ENCODE results near the gene SELENOO. TPM values are rescaled to one million over a fixed set of nuclear protein-coding genes. Genes with fewer than 3 reads are reported as not detected.

Gene SELENOO
- total RNA-seq, 1 experiment from 2014 or later = 32.8 TPM

DNA sequence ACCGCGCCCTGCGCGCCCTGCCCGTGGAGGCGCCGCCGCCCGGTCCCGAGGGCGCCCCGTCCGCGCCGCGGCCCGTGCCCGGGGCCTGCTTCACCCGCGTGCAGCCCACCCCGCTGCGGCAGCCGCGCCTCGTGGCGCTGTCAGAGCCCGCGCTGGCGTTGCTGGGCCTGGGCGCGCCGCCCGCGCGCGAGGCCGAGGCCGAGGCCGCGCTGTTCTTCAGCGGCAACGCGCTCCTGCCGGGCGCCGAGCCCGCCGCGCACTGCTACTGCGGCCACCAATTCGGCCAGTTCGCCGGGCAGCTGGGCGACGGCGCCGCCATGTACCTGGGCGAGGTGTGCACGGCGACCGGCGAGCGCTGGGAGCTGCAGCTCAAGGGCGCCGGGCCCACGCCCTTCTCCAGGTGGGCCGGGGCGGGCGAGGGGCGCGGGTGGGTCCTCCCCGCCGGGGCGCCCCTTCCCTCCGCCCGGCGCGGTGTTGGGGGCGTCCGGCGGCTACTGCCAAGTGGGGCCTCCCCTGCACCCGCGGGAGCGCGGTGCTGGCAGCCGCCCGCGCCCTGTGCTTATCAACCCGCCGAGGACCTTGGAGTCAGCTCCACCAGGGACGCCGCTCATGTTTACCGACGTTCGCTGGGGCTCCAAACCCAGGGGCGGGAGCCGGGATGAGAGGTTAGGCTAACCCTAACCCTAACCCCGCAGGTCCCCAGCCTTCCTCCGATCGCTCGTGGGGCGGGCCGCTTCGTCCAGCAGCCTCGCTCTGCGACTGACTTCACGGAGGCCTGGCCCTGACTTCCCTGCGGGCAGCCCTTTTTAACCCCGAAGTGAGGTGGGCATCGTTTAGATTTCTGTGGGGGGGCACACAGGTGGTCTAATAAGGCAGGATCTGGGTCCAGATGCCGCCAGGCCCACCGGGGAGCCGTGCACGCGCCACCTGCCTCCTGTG, 649 bp downstream of the SELENOO start:
- BruUV-seq (replicated peaks) = no TSS peak
- H3K9ac ChIP-seq (ENCODE audit: low read length) = peak overlapping the region; percentile 73
- ATAC-seq (peak; percentile 25), DNase-seq (no peak)
- H4K20me1 ChIP-seq (ENCODE audit: low read length) = no peaks in the 10 kb centered on the region
- peak overlapping the region; percentile 97 for H3K4me2 ChIP-seq (ENCODE audit: low read length)
- no peak overlapping the region for H3K27ac ChIP-seq (ENCODE audit: low read length)
- no peaks in the 10 kb centered on the region for H3K36me3 ChIP-seq (ENCODE audit: low read depth, low read length)
- TF ChIP-seq EZH2 (IDR thresholded peaks at IDR 0.05; ENCODE audit: low read length, unreplicated experiment) (no peak), EZH2phosphoT487 (IDR thresholded peaks at IDR 0.05; ENCODE audit: borderline replicate concordance, low read length) (no peak)
- no peaks in the 10 kb centered on the region for H3F3A ChIP-seq (ENCODE audit: low read length, unreplicated experiment)
- no peaks in the 10 kb centered on the region for H3K9me2 ChIP-seq (replicated peaks; ENCODE audit: low read length)
- H2AFZ ChIP-seq (ENCODE audit: low read length) = peak overlapping the region; percentile 10; the same call in 1 of the 2 replicates
- CTCF ChIA-PET = no interaction called here
- no peaks in the 10 kb centered on the region for H3K27me3 ChIP-seq (ENCODE audit: low read length)
- intact Hi-C loops (cut with micrococcal nuclease) = no loop called here
- peaks cover 3% of the 10 kb centered on the region for H3K4me1 ChIP-seq (ENCODE audit: insufficient read depth, low read length)
- peak overlapping the region; percentile 89 for H3K4me3 ChIP-seq (ENCODE audit: low read length)
- H3K9me3 ChIP-seq (ENCODE audit: low read length) = no peaks in the 10 kb centered on the region
- POLR2A ChIA-PET (ENCODE audit: unreplicated experiment) = no interaction called here
- peaks cover 25% of the 10 kb centered on the region for H3K79me2 ChIP-seq (ENCODE audit: low read length)

DNA sequence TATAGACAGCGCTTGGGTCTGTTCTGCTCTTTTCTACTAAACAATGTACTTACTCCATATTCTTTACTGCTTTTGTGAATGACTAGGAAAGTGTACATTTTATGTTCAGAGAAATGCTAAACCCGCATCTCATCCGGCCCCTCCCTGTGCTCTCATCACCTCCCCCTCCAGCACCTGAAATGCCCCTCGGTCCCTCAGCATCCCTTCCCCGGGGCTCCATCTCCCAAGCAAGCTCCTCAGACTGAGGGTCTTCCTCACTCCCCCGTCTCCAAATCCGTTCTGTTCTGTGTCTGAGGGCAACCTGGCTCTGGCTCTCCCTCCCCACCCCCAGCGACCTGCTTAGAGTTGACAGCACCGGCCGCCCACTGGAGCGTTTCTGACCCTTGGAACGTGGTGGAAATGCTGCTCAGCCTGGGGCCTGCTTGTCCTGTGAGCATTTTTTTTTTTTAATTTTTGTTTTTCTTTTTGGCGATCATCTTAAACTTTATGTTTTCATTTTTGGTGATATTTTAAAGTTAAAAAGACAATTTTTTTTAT, 1.4 kb downstream of the SELENOO start:
- no peaks in the 10 kb centered on the region for H4K20me1 ChIP-seq (ENCODE audit: low read length)
- no peak overlapping the region for H2AFZ ChIP-seq (ENCODE audit: low read length)
- no peak overlapping the region for H3K27ac ChIP-seq (ENCODE audit: low read length)
- H3K27me3 ChIP-seq (ENCODE audit: low read length) = no peaks in the 10 kb centered on the region
- H3F3A ChIP-seq (ENCODE audit: low read length, unreplicated experiment) = no peaks in the 10 kb centered on the region
- no peaks in the 10 kb centered on the region for H3K36me3 ChIP-seq (ENCODE audit: low read depth, low read length)
- DNase-seq = no peak
- POLR2A ChIA-PET (ENCODE audit: unreplicated experiment) = no interaction called here
- ATAC-seq = no peak
- no peaks in the 10 kb centered on the region for H3K9me2 ChIP-seq (replicated peaks; ENCODE audit: low read length)
- intact Hi-C loops (cut with micrococcal nuclease) = no loop called here
- H3K79me2 ChIP-seq (ENCODE audit: low read length) = peaks cover 25% of the 10 kb centered on the region
- peak overlapping the region; percentile 73 for H3K9ac ChIP-seq (ENCODE audit: low read length)
- CTCF ChIA-PET = no interaction called here
- TF ChIP-seq, protein P1, sequence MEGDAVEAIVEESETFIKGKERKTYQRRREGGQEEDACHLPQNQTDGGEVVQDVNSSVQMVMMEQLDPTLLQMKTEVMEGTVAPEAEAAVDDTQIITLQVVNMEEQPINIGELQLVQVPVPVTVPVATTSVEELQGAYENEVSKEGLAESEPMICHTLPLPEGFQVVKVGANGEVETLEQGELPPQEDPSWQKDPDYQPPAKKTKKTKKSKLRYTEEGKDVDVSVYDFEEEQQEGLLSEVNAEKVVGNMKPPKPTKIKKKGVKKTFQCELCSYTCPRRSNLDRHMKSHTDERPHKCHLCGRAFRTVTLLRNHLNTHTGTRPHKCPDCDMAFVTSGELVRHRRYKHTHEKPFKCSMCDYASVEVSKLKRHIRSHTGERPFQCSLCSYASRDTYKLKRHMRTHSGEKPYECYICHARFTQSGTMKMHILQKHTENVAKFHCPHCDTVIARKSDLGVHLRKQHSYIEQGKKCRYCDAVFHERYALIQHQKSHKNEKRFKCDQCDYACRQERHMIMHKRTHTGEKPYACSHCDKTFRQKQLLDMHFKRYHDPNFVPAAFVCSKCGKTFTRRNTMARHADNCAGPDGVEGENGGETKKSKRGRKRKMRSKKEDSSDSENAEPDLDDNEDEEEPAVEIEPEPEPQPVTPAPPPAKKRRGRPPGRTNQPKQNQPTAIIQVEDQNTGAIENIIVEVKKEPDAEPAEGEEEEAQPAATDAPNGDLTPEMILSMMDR (conservative IDR thresholded peaks at IDR 0.05; ENCODE audit: low read depth, low read length) = no peak
- TF ChIP-seq EZH2phosphoT487 (IDR thresholded peaks at IDR 0.05; ENCODE audit: borderline replicate concordance, low read length) = no peak
- no peak for TF ChIP-seq EZH2 (IDR thresholded peaks at IDR 0.05; ENCODE audit: low read length, unreplicated experiment)
- H3K4me2 ChIP-seq (ENCODE audit: low read length) = peak overlapping the region; percentile 97
- H3K9me3 ChIP-seq (ENCODE audit: low read length) = no peaks in the 10 kb centered on the region
- H3K4me3 ChIP-seq (ENCODE audit: low read length) = peak overlapping the region; percentile 89
- peaks cover 3% of the 10 kb centered on the region for H3K4me1 ChIP-seq (ENCODE audit: insufficient read depth, low read length)
- no TSS peak for BruUV-seq (replicated peaks)

DNA sequence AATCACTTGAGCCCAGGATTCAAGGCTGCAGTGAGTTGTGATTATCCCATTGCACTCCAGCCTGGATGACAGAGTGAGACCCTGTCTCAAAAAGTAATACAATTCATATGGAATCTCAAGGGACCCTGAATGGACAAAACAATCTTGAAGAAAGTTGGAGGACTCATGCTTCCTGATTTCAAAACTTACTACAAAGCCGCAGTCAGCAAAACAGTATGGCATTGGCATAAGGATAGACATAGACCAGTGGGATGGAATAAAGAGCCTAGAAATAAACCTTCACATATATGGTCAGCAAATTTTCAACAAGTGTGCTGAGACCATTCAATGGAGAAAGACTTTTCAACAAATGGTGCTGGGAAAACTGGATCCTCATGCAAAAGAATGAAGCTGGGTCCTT, 2.5 kb downstream of the SELENOO start:
- no peaks in the 10 kb centered on the region for H3K36me3 ChIP-seq (ENCODE audit: low read depth, low read length)
- H3K4me3 ChIP-seq (ENCODE audit: low read length) = no peak overlapping the region
- no peaks in the 10 kb centered on the region for H3K9me3 ChIP-seq (ENCODE audit: low read length)
- no peak overlapping the region for H3K9ac ChIP-seq (ENCODE audit: low read length)
- intact Hi-C loops (cut with micrococcal nuclease) = no loop called here
- DNase-seq = no peak
- no peaks in the 10 kb centered on the region for H3F3A ChIP-seq (ENCODE audit: low read length, unreplicated experiment)
- no peak for ATAC-seq
- H3K79me2 ChIP-seq (ENCODE audit: low read length) = peaks cover 25% of the 10 kb centered on the region
- H4K20me1 ChIP-seq (ENCODE audit: low read length) = no peaks in the 10 kb centered on the region
- no peaks in the 10 kb centered on the region for H3K27me3 ChIP-seq (ENCODE audit: low read length)
- H3K9me2 ChIP-seq (replicated peaks; ENCODE audit: low read length) = no peaks in the 10 kb centered on the region
- H2AFZ ChIP-seq (ENCODE audit: low read length) = no peak overlapping the region
- no peak overlapping the region for H3K4me2 ChIP-seq (ENCODE audit: low read length)
- ChIA-PET CTCF (no interaction called here), POLR2A (ENCODE audit: unreplicated experiment) (no interaction called here)
- BruUV-seq (replicated peaks) = no TSS peak
- TF ChIP-seq EZH2phosphoT487 (IDR thresholded peaks at IDR 0.05; ENCODE audit: borderline replicate concordance, low read length) = no peak
- TF ChIP-seq, protein P1 (conservative IDR thresholded peaks at IDR 0.05; ENCODE audit: low read depth, low read length) = no peak
- TF ChIP-seq EZH2 (IDR thresholded peaks at IDR 0.05; ENCODE audit: low read length, unreplicated experiment) = no peak
- no peak overlapping the region for H3K27ac ChIP-seq (ENCODE audit: low read length)
- H3K4me1 ChIP-seq (ENCODE audit: insufficient read depth, low read length) = peaks cover 3% of the 10 kb centered on the region

Measured in PC-3 (cell line).